ENCODE data around the gene LMO2.

DNA sequence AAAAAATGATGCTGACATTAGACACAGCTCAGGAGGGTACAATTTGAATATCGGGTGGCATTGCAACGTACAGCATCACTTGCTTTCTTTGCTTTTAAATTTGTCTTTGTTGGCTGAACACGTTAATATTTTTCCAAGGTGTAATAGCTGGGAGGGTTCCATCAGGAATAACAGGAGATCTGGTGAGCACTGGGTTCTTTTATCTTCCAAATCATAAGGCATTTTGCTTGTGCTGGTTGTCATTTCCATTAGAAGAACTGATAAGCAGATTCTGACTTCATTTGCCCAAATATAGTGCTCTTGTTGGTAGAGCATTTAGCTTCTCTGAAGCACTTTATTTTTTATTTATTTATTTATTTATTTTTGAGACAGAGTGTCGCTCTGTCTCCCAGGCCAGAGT, 48.9 kb downstream of the LMO2 start:
- TF ChIP-seq POLR2AphosphoS5 (IDR thresholded peaks at IDR 0.05) = no peak
- no peak for TF ChIP-seq CTCF (IDR thresholded peaks at IDR 0.05)
